Keratinocyte (primary cell): ENCODE measurements around the gene ATF7. TPM values are rescaled to one million over a fixed set of nuclear protein-coding genes. Genes with fewer than 3 reads are reported as not detected.

Experiments used
- DNase-seq: peaks from one replicate; pipeline ENCODE4 v3.0.0-alpha.2; 2011; ENCODE audit warnings: low read depth, missing footprints, low spot score
- FAIRE-seq: peaks from 2 replicates; lab custom pipeline; 2011; peaks lifted over from hg19 to GRCh38; lab: Jason Lieb, UNC
- H2AFZ ChIP-seq: 2 replicates; pipeline ENCODE4 v1.6.0; 2012; ENCODE audit warnings: low read length, control low read depth, inconsistent platforms; ENCODE audit not compliant: control insufficient read depth
- H3K27ac ChIP-seq: 2 replicates; pipeline ENCODE4 v1.5.1; 2011; ENCODE audit warnings: low read length; ENCODE audit not compliant: control insufficient read depth, insufficient read depth
- H3K27me3 ChIP-seq: 3 replicates; pipeline ENCODE4 v1.6.0; 2011; ENCODE audit warnings: low read length; ENCODE audit not compliant: control insufficient read depth, insufficient read depth; ENCODE audit errors: extremely low read depth
- H3K36me3 ChIP-seq, 2 experiments: 2 replicates in 1 of 2; 3 replicates in 1 of 2; pipeline ENCODE4 v1.5.1; 2011; ENCODE audit warnings: low read length in 2 of 2, mild to moderate bottlenecking in 1 of 2; ENCODE audit not compliant: control insufficient read depth in 2 of 2, insufficient read depth in 2 of 2; ENCODE audit errors: extremely low read depth in 1 of 2
- H3K4me1 ChIP-seq: 3 replicates; pipeline ENCODE4 v1.5.1; 2011; ENCODE audit warnings: low read length; ENCODE audit not compliant: control insufficient read depth, insufficient read depth; ENCODE audit errors: extremely low read depth
- H3K4me2 ChIP-seq: 3 replicates; pipeline ENCODE4 v1.6.0; 2011; ENCODE audit warnings: low read depth, low read length; ENCODE audit not compliant: control insufficient read depth, insufficient read depth; ENCODE audit errors: extremely low read depth
- H3K4me3 ChIP-seq, 3 experiments: fragments of 200-600 bp in 1 of 3; sonication (generic) in 1 of 3; 2 replicates in 2 of 3; 3 replicates in 1 of 3; pipeline ENCODE4 v1.5.1; 2011 to 2016; ENCODE audit warnings: low read length in 3 of 3, mild to moderate bottlenecking in 3 of 3, control low read depth in 2 of 3, inconsistent platforms in 1 of 3, low read depth in 1 of 3, mixed read lengths in 1 of 3, mixed run types in 1 of 3, moderate library complexity in 1 of 3; ENCODE audit not compliant: control insufficient read depth in 2 of 3, insufficient read depth in 2 of 3; ENCODE audit errors: extremely low read depth in 1 of 3
- H3K79me2 ChIP-seq: 2 replicates; pipeline ENCODE4 v1.6.0; 2012; ENCODE audit warnings: low read length; ENCODE audit not compliant: control insufficient read depth, insufficient read depth
- H3K9ac ChIP-seq: 3 replicates; pipeline ENCODE4 v1.6.0; 2011; ENCODE audit warnings: low read length; ENCODE audit not compliant: control insufficient read depth, insufficient read depth; ENCODE audit errors: extremely low read depth
- H3K9me1 ChIP-seq: 3 replicates; pipeline ENCODE4 v1.6.0; 2011; ENCODE audit warnings: low read length; ENCODE audit not compliant: control insufficient read depth, insufficient read depth; ENCODE audit errors: extremely low read depth
- H3K9me3 ChIP-seq: 2 replicates; pipeline ENCODE4 v1.5.1; 2012; ENCODE audit warnings: low read depth, low read length; ENCODE audit not compliant: control insufficient read depth
- H4K20me1 ChIP-seq: 3 replicates; pipeline ENCODE4 v1.6.0; 2011; ENCODE audit warnings: low read length; ENCODE audit not compliant: control insufficient read depth, insufficient read depth; ENCODE audit errors: extremely low read depth
- CTCF ChIP-seq, 3 experiments: IDR thresholded peaks in 1 of 3; conservative IDR thresholded peaks in 1 of 3; optimal IDR thresholded peaks in 1 of 3; 2 replicates in 2 of 3; 3 replicates in 1 of 3; pipeline versions ENCODE3 to v1.5.1; 2011; ENCODE audit warnings: low read length in 3 of 3, mild to moderate bottlenecking in 3 of 3, moderate library complexity in 2 of 3, control low read depth in 1 of 3, inconsistent platforms in 1 of 3; ENCODE audit not compliant: insufficient read depth in 2 of 3; ENCODE audit errors: extremely low read depth in 1 of 3
- EZH2 ChIP-seq: IDR thresholded peaks from one replicate; pipeline ENCODE4 v1.6.1; 2012; ENCODE audit warnings: inconsistent platforms, mild to moderate bottlenecking, low read length, moderate library complexity
- dilution Hi-C: fragments of 300-500 bp; cut with MboI; formaldehyde crosslinking; loops from one replicate; pipeline ENCODE4 v1.7.0; 2020; ENCODE audit warnings: low sequenced_read_pairs; ENCODE audit not compliant: extremely low pct_ligation_motif_present
- polyA plus RNA-seq, 5 experiments: library from polyadenylated mRNA; depleted of rRNA in 3 of 5; stranded (reverse) in 3 of 5; stranded (forward) in 1 of 5; unstranded in 1 of 5; fragments of >200 nt; gene quantifications; 1 replicate in 1 of 5; 2 replicates in 3 of 5; 3 replicates in 1 of 5; pipeline versions ENCODE4 v1.2.1 to v1.2.3, GENCODE V29; 2011 to 2012; ENCODE audit warnings: missing spikeins in 2 of 5, low read depth in 1 of 5, low replicate concordance in 1 of 5

The ATF7 gene
- polyA plus RNA-seq, 1 donor (not counting 4 experiments of a cell fraction or from before 2014, with no cell fraction given) = 16.3 TPM

- H3K9me1 ChIP-seq = no peaks in the 10 kb centered on the region
- no peaks in the 10 kb centered on the region for H3K9me3 ChIP-seq
- no peaks in the 10 kb centered on the region for H3K36me3 ChIP-seq
- H3K79me2 ChIP-seq = peaks cover 11% of the 10 kb centered on the region
- H3K4me3 ChIP-seq = no peak overlapping the region
- no peaks in the 10 kb centered on the region for H3K27me3 ChIP-seq
- TF ChIP-seq CTCF (optimal IDR thresholded peaks at IDR 0.05 in 1 of 3, IDR thresholded peaks at IDR 0.05 in 1 of 3, conservative IDR thresholded peaks at IDR 0.05 in 1 of 3; ENCODE audit: extremely low read depth in 1 of 3, insufficient read depth in 2 of 3, low read length in 3 of 3) (no peak), EZH2 (no peak)
- dilution Hi-C loops = no loop called here
- H3K9ac ChIP-seq = no peak overlapping the region
- no peak overlapping the region for H3K4me2 ChIP-seq
- no peak overlapping the region for H2AFZ ChIP-seq
- DNase-seq (no peak), FAIRE-seq (peak; percentile 32)
- no peak overlapping the region for H3K27ac ChIP-seq
- H4K20me1 ChIP-seq = no peaks in the 10 kb centered on the region
- peaks cover 5% of the 10 kb centered on the region for H3K4me1 ChIP-seq
Measured at GRCh38 chr12:53602176-53602864, 23.9 kb downstream of the ATF7 start.

GRCh38 chr12:53601296-53601847 lies 24.8 kb downstream of the ATF7 start:
- no peaks in the 10 kb centered on the region for H4K20me1 ChIP-seq
- H3K79me2 ChIP-seq = peaks cover 11% of the 10 kb centered on the region

More at GRCh38 chr12:53601296-53601847, 24.8 kb downstream of the ATF7 start:
- no peaks in the 10 kb centered on the region for H3K9me3 ChIP-seq
- DNase-seq (no peak), FAIRE-seq (no peak)
- no peak overlapping the region for H2AFZ ChIP-seq
- H3K4me2 ChIP-seq = no peak overlapping the region
- dilution Hi-C loops = no loop called here
- H3K36me3 ChIP-seq = no peaks in the 10 kb centered on the region
- no peak overlapping the region for H3K9ac ChIP-seq
- TF ChIP-seq CTCF (optimal IDR thresholded peaks at IDR 0.05 in 1 of 3, IDR thresholded peaks at IDR 0.05 in 1 of 3, conservative IDR thresholded peaks at IDR 0.05 in 1 of 3; ENCODE audit: extremely low read depth in 1 of 3, insufficient read depth in 2 of 3, low read length in 3 of 3) (no peak), EZH2 (no peak)
- no peaks in the 10 kb centered on the region for H3K27me3 ChIP-seq
- H3K9me1 ChIP-seq = peaks cover 2% of the 10 kb centered on the region
- H3K4me3 ChIP-seq = no peak overlapping the region
- peaks cover 5% of the 10 kb centered on the region for H3K4me1 ChIP-seq
- no peak overlapping the region for H3K27ac ChIP-seq
